OCI-LY1 (cell line): Measurements from ENCODE around the gene ACSS1.

Experiments used
- H2AFZ ChIP-seq: fragments of 200-600 bp; sonication (generic), shearing (Covaris generic); 2 replicates; pipeline ENCODE4 v1.6.0; 2014; ENCODE audit warnings: antibody characterized with exemption, mild to moderate bottlenecking, low read length
- H3F3A ChIP-seq: fragments of 200-600 bp; sonication (generic), shearing (Covaris generic); 2 replicates; pipeline ENCODE4 v1.6.0; 2014; ENCODE audit warnings: mild to moderate bottlenecking, antibody characterized with exemption, low read length, moderate library complexity; ENCODE audit not compliant: insufficient read depth
- H3K27ac ChIP-seq: fragments of 200-600 bp; sonication (generic); 2 replicates; pipeline ENCODE4 v1.5.1; 2014; ENCODE audit warnings: low read length, mixed run types, mild to moderate bottlenecking, low read depth; ENCODE audit not compliant: poor library complexity, severe bottlenecking
- H3K27me3 ChIP-seq: fragments of 200-600 bp; sonication (generic); 2 replicates; pipeline ENCODE4 v1.6.0; 2014; ENCODE audit warnings: antibody characterized with exemption, mild to moderate bottlenecking, low read length, moderate library complexity; ENCODE audit not compliant: insufficient read depth
- H3K36me3 ChIP-seq: fragments of 200-600 bp; sonication (generic); 2 replicates; pipeline ENCODE4 v1.6.1; 2014; ENCODE audit warnings: mild to moderate bottlenecking, antibody characterized with exemption, low read length, moderate library complexity, mixed read lengths; ENCODE audit not compliant: insufficient read depth
- H3K4me1 ChIP-seq: fragments of 200-600 bp; sonication (generic); 2 replicates; pipeline ENCODE4 v1.5.1; 2014; ENCODE audit warnings: mild to moderate bottlenecking, low read length, moderate library complexity; ENCODE audit not compliant: insufficient read depth, severe bottlenecking
- H3K4me2 ChIP-seq: fragments of 200-600 bp; sonication (generic), shearing (Covaris generic); 2 replicates; pipeline ENCODE4 v1.6.1; 2014; ENCODE audit warnings: low read length
- H3K4me3 ChIP-seq: fragments of 200-600 bp; sonication (generic); 2 replicates; pipeline ENCODE4 v1.5.1; 2014; ENCODE audit warnings: low read length, low read depth, mild to moderate bottlenecking, mixed read lengths; ENCODE audit not compliant: poor library complexity, severe bottlenecking
- H3K79me2 ChIP-seq: fragments of 200-600 bp; shearing (Covaris generic); 2 replicates; pipeline ENCODE4 v1.6.1; 2016; ENCODE audit warnings: mixed run types, low read length, mixed read lengths; ENCODE audit not compliant: insufficient read depth
- H3K9ac ChIP-seq: fragments of 200-600 bp; sonication (generic), shearing (Covaris generic); 2 replicates; pipeline ENCODE4 v1.6.1; 2014; ENCODE audit warnings: mild to moderate bottlenecking, low read length, mixed read lengths
- H3K9me2 ChIP-seq: fragments of 200-600 bp; sonication (generic), shearing (Covaris generic); 2 replicates; pipeline ENCODE4 v1.6.1; 2014; ENCODE audit warnings: low read depth, mild to moderate bottlenecking, low read length, mixed read lengths
- H3K9me3 ChIP-seq: fragments of 200-600 bp; shearing (Covaris generic); 2 replicates; pipeline ENCODE4 v1.6.1; 2014; ENCODE audit warnings: low read length, mixed read lengths
- H4K20me1 ChIP-seq: fragments of 200-600 bp; sonication (generic), shearing (Covaris generic); 2 replicates; pipeline ENCODE4 v1.6.0; 2016; ENCODE audit warnings: mild to moderate bottlenecking, low read length; ENCODE audit not compliant: insufficient read depth
- EZH2 ChIP-seq: fragments of 200-600 bp; sonication (generic), shearing (Covaris generic); IDR thresholded peaks from 2 replicates; pipeline ENCODE4 v1.8.0; 2017; ENCODE audit warnings: borderline replicate concordance, mixed run types, mild to moderate bottlenecking, antibody characterized with exemption, low read length, moderate library complexity, mixed read lengths
- TF ChIP-seq, protein P1 (sequence below): fragments of 200-600 bp; sonication (generic), shearing (Covaris generic); IDR thresholded peaks from 2 replicates; pipeline ENCODE4 v1.5.1; 2017; ENCODE audit warnings: mild to moderate bottlenecking, antibody characterized with exemption, low read length, moderate library complexity, mixed read lengths

ACSS1 gene

GRCh38 chr20:25037288-25038102, 20.4 kb downstream of the ACSS1 start:
- H3K27ac ChIP-seq = peak overlapping the region; percentile 48
- no peak overlapping the region; the same call in 1 of the 2 replicates for H3K4me2 ChIP-seq
- H3K9me2 ChIP-seq = no peaks in the 10 kb centered on the region
- no peaks in the 10 kb centered on the region for H3K79me2 ChIP-seq
- peaks cover 28% of the 10 kb centered on the region for H3K4me1 ChIP-seq
- no peak overlapping the region for H3K9ac ChIP-seq
- TF ChIP-seq EZH2 = no peak
- TF ChIP-seq, protein P1, sequence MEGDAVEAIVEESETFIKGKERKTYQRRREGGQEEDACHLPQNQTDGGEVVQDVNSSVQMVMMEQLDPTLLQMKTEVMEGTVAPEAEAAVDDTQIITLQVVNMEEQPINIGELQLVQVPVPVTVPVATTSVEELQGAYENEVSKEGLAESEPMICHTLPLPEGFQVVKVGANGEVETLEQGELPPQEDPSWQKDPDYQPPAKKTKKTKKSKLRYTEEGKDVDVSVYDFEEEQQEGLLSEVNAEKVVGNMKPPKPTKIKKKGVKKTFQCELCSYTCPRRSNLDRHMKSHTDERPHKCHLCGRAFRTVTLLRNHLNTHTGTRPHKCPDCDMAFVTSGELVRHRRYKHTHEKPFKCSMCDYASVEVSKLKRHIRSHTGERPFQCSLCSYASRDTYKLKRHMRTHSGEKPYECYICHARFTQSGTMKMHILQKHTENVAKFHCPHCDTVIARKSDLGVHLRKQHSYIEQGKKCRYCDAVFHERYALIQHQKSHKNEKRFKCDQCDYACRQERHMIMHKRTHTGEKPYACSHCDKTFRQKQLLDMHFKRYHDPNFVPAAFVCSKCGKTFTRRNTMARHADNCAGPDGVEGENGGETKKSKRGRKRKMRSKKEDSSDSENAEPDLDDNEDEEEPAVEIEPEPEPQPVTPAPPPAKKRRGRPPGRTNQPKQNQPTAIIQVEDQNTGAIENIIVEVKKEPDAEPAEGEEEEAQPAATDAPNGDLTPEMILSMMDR = no peak
- no peak overlapping the region for H2AFZ ChIP-seq
- H3K9me3 ChIP-seq = no peaks in the 10 kb centered on the region
- no peaks in the 10 kb centered on the region for H3K36me3 ChIP-seq
- no peaks in the 10 kb centered on the region for H4K20me1 ChIP-seq
- H3K27me3 ChIP-seq = no peaks in the 10 kb centered on the region
- H3F3A ChIP-seq = no peaks in the 10 kb centered on the region
- H3K4me3 ChIP-seq = no peak overlapping the region

DNA sequence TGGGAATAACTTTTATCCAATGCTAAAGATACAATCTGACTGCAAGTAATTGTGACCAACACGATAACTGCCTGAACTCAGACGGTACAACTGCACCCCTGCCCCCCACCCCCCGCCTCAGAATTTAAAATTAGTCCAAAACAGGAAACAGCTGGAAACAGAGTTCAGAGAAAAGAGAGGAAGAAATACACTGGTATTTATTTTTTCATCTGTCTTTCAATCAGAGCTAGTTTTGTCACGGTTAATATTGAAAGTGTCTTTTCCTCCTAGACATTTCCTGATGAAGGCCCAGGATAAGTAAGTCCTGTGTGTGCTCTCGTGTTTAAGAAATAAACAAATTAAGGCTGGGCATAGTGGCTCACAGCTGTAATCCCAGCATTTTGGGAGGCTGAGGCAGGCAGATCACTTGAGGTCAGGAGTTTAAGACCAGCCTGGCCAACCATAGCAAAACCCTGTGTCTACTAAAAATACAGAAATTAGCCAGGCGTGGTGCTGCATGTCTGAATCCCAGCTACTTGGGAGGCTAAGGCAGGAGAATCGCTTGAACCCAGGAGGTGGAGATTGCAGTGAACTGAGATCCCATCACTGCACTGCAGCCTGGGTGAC, 21.5 kb downstream of the ACSS1 start:
- H3K9me2 ChIP-seq = no peaks in the 10 kb centered on the region
- peak overlapping the region; percentile 9 for H3K4me3 ChIP-seq
- H2AFZ ChIP-seq = no peak overlapping the region
- H3K79me2 ChIP-seq = no peaks in the 10 kb centered on the region
- peak overlapping the region; percentile 48 for H3K27ac ChIP-seq
- no peaks in the 10 kb centered on the region for H3F3A ChIP-seq
- no peaks in the 10 kb centered on the region for H3K36me3 ChIP-seq
- no peaks in the 10 kb centered on the region for H3K9me3 ChIP-seq
- peak overlapping the region; percentile 41; the same call in 1 of the 2 replicates for H3K4me2 ChIP-seq
- no peak overlapping the region for H3K9ac ChIP-seq
- no peaks in the 10 kb centered on the region for H3K27me3 ChIP-seq
- no peak for TF ChIP-seq EZH2
- TF ChIP-seq, protein P1 = no peak
- no peaks in the 10 kb centered on the region for H4K20me1 ChIP-seq
- H3K4me1 ChIP-seq = peaks cover 26% of the 10 kb centered on the region

GRCh38 chr20:25035921-25036320, 22.0 kb downstream of the ACSS1 start:
- peaks cover 26% of the 10 kb centered on the region for H3K4me1 ChIP-seq
- H3K4me3 ChIP-seq = peak overlapping the region; percentile 9
- no peaks in the 10 kb centered on the region for H4K20me1 ChIP-seq
- H3K9me2 ChIP-seq = no peaks in the 10 kb centered on the region
- peak overlapping the region; percentile 48 for H3K27ac ChIP-seq
- peak overlapping the region; percentile 41; the same call in 1 of the 2 replicates for H3K4me2 ChIP-seq
- no peaks in the 10 kb centered on the region for H3K27me3 ChIP-seq
- TF ChIP-seq, protein P1 = no peak
- no peak for TF ChIP-seq EZH2
- H3K79me2 ChIP-seq = no peaks in the 10 kb centered on the region
- H2AFZ ChIP-seq = no peak overlapping the region
- H3K9ac ChIP-seq = no peak overlapping the region
- H3K36me3 ChIP-seq = no peaks in the 10 kb centered on the region
- no peaks in the 10 kb centered on the region for H3K9me3 ChIP-seq
- no peaks in the 10 kb centered on the region for H3F3A ChIP-seq
